Neutrophil (primary cell): ENCODE data around the gene CAMTA1.

Source experiments
- H3K27ac ChIP-seq: fragments of 200-600 bp; sonication (generic); 2 replicates; pipeline ENCODE4 v1.5.1; 2016; ENCODE audit warnings: mild to moderate bottlenecking, moderate library complexity
- H3K27me3 ChIP-seq: fragments of 200-600 bp; sonication (generic); 2 replicates; pipeline ENCODE4 v1.6.0; 2016; ENCODE audit warnings: mild to moderate bottlenecking
- H3K36me3 ChIP-seq: fragments of 200-600 bp; sonication (generic); 2 replicates; pipeline ENCODE4 v1.5.1; 2017
- H3K4me1 ChIP-seq, 2 experiments: fragments of 200-600 bp in 1 of 2; sonication (generic) in 1 of 2; 1 replicate in 1 of 2; 2 replicates in 1 of 2; pipeline versions ENCODE4 v1.5.1 to v1.6.1; 2013 to 2016; ENCODE audit warnings: low read depth in 1 of 2, low read length in 1 of 2, mild to moderate bottlenecking in 1 of 2, moderate library complexity in 1 of 2; ENCODE audit not compliant: control insufficient read depth in 1 of 2, insufficient read depth in 1 of 2
- H3K4me3 ChIP-seq, 2 experiments: fragments of 200-600 bp in 1 of 2; sonication (generic) in 1 of 2; 1 replicate in 1 of 2; 2 replicates in 1 of 2; pipeline ENCODE4 v1.5.1; 2013 to 2016; ENCODE audit warnings: low read depth in 1 of 2, low read length in 1 of 2, mild to moderate bottlenecking in 1 of 2, moderate library complexity in 1 of 2
- H3K9me3 ChIP-seq: fragments of 200-600 bp; sonication (generic); 2 replicates; pipeline ENCODE4 v1.5.1; 2016
- TF ChIP-seq, protein P1 (sequence below): fragments of 200-600 bp; sonication (generic); IDR thresholded peaks from 2 replicates; pipeline ENCODE4 v1.5.1; 2016; ENCODE audit warnings: antibody characterized with exemption

The CAMTA1 gene

DNA sequence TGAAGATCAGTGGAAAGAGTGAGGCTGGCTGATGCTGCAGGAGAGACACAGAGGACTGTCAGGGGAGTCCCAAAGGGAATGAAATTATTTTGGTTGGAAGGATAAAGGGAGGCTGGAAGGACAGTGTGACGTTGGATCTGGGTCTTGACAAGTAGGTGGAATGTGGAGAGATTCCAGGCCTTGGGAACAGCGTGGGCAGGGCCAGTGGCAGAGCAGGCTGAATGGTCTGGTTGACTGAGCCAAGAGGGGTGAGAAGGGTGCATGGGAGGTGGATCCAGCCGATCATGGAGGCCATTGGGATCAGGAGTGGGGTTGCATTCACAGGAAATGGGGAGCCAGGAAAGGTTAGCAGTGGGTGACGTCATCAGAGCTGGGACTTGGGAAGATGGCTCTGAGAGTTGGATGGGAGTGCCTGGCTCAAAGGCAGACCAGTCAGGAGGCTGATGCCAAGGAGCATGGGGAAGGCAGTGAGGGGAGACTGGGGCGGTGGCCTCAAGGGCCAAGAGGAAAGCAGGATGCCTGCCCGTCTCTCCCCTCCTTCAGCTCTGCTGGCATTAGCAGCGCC, 839.6 kb downstream of the CAMTA1 start:
- Histone ChIP-seq H3K36me3 (no peaks in the 10 kb centered on the region), H3K27ac (no peak overlapping the region), H3K4me1 (no peaks in the 10 kb centered on the region), H3K27me3 (peaks cover 14% of the 10 kb centered on the region), H3K9me3 (no peaks in the 10 kb centered on the region), H3K4me3 (no peak overlapping the region)
- TF ChIP-seq, protein P1, sequence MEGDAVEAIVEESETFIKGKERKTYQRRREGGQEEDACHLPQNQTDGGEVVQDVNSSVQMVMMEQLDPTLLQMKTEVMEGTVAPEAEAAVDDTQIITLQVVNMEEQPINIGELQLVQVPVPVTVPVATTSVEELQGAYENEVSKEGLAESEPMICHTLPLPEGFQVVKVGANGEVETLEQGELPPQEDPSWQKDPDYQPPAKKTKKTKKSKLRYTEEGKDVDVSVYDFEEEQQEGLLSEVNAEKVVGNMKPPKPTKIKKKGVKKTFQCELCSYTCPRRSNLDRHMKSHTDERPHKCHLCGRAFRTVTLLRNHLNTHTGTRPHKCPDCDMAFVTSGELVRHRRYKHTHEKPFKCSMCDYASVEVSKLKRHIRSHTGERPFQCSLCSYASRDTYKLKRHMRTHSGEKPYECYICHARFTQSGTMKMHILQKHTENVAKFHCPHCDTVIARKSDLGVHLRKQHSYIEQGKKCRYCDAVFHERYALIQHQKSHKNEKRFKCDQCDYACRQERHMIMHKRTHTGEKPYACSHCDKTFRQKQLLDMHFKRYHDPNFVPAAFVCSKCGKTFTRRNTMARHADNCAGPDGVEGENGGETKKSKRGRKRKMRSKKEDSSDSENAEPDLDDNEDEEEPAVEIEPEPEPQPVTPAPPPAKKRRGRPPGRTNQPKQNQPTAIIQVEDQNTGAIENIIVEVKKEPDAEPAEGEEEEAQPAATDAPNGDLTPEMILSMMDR, result no peak

DNA sequence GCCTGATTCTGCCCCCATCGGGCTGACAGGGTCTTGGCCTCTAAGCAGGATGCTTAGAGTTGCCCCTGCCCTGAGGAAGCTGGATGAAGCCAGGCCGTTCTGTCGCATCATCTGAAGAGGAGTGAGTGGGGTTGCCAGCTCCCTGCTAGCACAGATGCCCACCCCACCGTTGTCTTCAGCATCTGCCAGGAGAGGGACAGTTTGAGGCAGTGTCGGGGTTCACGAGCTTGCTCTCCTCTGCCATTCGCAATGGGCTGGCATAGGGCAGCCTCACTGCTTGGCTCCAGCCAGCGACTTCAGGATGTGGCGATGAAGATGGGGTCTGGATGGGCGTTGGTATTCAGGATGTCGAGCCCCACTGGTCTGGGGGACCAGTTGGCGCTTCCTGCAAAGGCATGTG, 840.1 kb downstream of the CAMTA1 start:
- peaks cover 19% of the 10 kb centered on the region for H3K27me3 ChIP-seq
- TF ChIP-seq, protein P1, result no peak
- no peaks in the 10 kb centered on the region for H3K4me1 ChIP-seq
- H3K36me3 ChIP-seq, result no peaks in the 10 kb centered on the region
- H3K9me3 ChIP-seq, result no peaks in the 10 kb centered on the region
- no peak overlapping the region for H3K27ac ChIP-seq
- H3K4me3 ChIP-seq, result no peak overlapping the region

DNA sequence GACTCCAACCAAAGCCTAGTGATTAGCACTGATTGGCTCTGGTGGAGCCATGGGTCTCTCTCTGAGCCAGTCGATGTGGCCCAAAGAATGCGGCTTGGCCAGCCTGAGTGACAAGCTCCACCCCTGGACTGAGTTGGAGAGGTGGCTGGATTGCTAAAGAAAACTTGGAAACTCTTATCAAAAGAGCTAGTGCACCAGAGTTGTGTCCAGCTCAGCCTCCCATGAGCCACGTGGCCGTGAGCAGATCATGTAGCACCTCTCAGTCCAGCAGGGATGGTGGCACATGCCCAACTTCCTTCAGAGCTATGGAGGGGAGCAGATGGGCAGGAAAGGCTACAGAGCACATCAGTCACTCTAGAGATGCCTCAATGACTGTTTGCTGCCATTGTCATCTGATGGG, 843.0 kb downstream of the CAMTA1 start:
- Histone ChIP-seq H3K4me1 (no peaks in the 10 kb centered on the region), H3K36me3 (no peaks in the 10 kb centered on the region), H3K27ac (no peak overlapping the region), H3K27me3 (peaks cover 47% of the 10 kb centered on the region), H3K4me3 (no peak overlapping the region), H3K9me3 (no peaks in the 10 kb centered on the region)
- TF ChIP-seq, protein P1, result no peak

DNA sequence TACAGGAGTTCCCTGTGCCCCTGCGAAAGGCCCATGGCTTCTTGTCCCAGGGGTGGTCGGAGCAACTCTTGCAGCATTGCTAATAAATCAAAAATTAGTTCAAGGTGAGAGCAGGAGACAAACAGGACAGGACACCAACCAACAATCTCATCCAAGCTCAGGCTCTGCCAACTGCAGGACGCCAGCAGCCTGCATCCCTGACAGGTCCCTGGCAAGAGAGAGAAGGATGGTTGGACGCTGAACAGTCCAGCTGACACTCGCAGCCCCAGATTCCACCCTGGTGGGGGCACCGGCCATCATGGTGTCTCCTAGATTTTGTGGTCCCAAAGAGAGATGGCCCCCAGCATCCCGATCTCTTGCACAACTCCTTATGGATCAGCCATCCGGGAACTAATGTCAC, 843.8 kb downstream of the CAMTA1 start:
- Histone ChIP-seq H3K36me3 (no peaks in the 10 kb centered on the region), H3K4me1 (no peaks in the 10 kb centered on the region), H3K9me3 (no peaks in the 10 kb centered on the region), H3K4me3 (no peak overlapping the region), H3K27me3 (peaks cover 55% of the 10 kb centered on the region), H3K27ac (no peak overlapping the region)
- TF ChIP-seq, protein P1, result no peak

DNA sequence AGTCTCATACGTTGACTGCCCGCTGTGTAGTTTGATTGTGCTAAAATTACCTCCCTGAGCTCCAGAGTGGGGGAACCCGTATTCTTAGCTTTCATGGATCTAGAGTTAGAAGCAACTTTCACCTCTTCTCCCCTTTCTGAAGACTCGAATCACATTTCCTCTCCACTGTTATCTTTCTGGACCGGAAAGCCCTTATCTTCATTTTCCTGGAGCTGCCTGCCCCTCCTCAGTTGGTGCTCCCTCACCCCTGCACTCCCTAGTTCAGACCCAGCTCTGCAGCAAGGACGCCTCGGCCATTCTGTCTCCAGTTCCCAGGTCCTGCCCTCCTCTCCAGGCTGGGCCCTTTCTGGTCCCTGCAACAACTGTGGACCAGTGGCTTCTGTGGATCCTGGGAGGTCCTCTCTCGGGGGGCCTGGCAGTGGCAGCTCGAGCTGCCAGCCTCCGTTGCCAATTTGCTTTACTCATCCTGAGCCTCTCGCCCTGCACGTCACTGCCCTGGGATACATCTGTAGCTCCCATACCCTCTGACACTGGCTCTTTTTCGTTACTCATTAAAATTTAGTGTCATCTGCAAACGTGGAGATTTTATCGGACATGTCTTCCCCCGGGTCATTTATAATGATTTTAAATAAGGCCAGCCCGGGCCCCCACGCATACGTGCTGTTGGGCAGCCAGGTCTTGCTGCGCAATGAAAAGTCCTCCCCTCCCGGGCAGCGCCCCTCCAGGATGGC, 844.4 kb downstream of the CAMTA1 start:
- peaks cover 55% of the 10 kb centered on the region for H3K27me3 ChIP-seq
- TF ChIP-seq, protein P1, result no peak
- no peaks in the 10 kb centered on the region for H3K36me3 ChIP-seq
- H3K4me1 ChIP-seq, result no peaks in the 10 kb centered on the region
- H3K4me3 ChIP-seq, result no peak overlapping the region
- no peak overlapping the region for H3K27ac ChIP-seq
- no peaks in the 10 kb centered on the region for H3K9me3 ChIP-seq
